ENCODE results near the gene INPP4B. TPM values are rescaled to one million over a fixed set of nuclear protein-coding genes. Genes with fewer than 3 reads are reported as not detected.

INPP4B gene
- total RNA-seq, 1 experiment from 2014 or later, result 0.07 TPM

DNA sequence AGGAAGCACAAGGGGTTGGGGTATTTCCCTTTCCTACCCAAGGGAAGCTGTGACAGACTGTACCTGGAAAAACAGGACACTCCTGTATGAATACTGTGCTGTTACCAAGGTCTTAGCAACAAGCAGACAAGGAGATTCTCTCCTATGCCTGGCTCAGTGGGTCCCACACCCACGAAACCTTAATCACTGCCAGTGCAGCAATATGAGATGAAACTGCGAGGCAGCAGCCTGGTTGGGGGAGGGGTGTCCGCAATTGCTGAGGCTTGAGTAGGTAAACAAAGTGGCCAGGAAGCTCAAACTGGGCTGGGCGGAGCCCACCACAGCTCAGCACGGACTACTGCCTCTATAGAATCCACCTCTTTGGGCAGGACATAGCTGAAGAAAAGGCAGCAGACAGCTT, 197.7 kb downstream of the INPP4B start:
- Histone ChIP-seq H3K9me3 (ENCODE audit: control insufficient read depth, low read depth, low read length) (no peaks in the 10 kb centered on the region), H3K4me2 (ENCODE audit: insufficient read depth, insufficient read length, low read length) (no peak overlapping the region), H2BK15ac (ENCODE audit: low read depth, low read length) (no peak overlapping the region), H3K14ac (ENCODE audit: insufficient read depth, low read length) (no peak overlapping the region), H3K56ac (ENCODE audit: insufficient read length, low read depth, low read length) (no peak overlapping the region), H3K23ac (ENCODE audit: insufficient read length, low read depth, low read length) (no peak overlapping the region), H3K27me3 (ENCODE audit: insufficient read depth, low read length) (no peaks in the 10 kb centered on the region), H4K20me1 (ENCODE audit: control insufficient read depth, insufficient read depth, insufficient read length) (no peaks in the 10 kb centered on the region), H3K27ac (ENCODE audit: insufficient read length, low read depth, low read length) (no peak overlapping the region), H2AFZ (ENCODE audit: low read length) (no peak overlapping the region), H3T11ph (ENCODE audit: low read length) (no peak overlapping the region), H3K9ac (ENCODE audit: extremely low read depth, insufficient read length, low read length) (no peak overlapping the region), H3K23me2 (ENCODE audit: insufficient read length, low read depth, low read length, poor library complexity, severe bottlenecking) (no peaks in the 10 kb centered on the region), H2BK12ac (ENCODE audit: insufficient read length, low read depth, low read length) (no peak overlapping the region), H3K79me2 (ENCODE audit: insufficient read depth, low read length) (no peaks in the 10 kb centered on the region), H3K79me1 (ENCODE audit: insufficient read depth, low read depth, low read length, poor library complexity, severe bottlenecking) (no peaks in the 10 kb centered on the region), H2BK5ac (ENCODE audit: insufficient read length, low read length) (no peak overlapping the region), H2AK5ac (ENCODE audit: insufficient read length, low read length) (no peak overlapping the region), H3K18ac (ENCODE audit: insufficient read length, low read depth, low read length) (no peak overlapping the region), H2BK20ac (ENCODE audit: low read depth, low read length, poor library complexity, severe bottlenecking) (no peak overlapping the region), H4K8ac (replicated peaks; ENCODE audit: insufficient read length, low read depth, low read length) (no peak overlapping the region), H3K4ac (ENCODE audit: low read depth, low read length) (no peak overlapping the region), H3K4me1 (ENCODE audit: insufficient read depth, low read length) (no peaks in the 10 kb centered on the region; the same call in 1 of the 2 replicates), H2BK120ac (ENCODE audit: low read depth, low read length, poor library complexity, severe bottlenecking) (no peak overlapping the region), H4K91ac (ENCODE audit: insufficient read length, low read depth, low read length) (no peak overlapping the region), H4K5ac (ENCODE audit: insufficient read length, low read depth, low read length) (no peak overlapping the region)
- Mint-ChIP-seq H3K27me3 (ENCODE audit: low read depth) (no peaks in the 10 kb centered on the region), H3K9me3 (peaks cover 28 to 36% of the 10 kb centered on the region in 2 experiments), H3K4me3 (no peak overlapping the region), H3K4me1 (no peaks in the 10 kb centered on the region), H3K27ac (no peak overlapping the region), H3K36me3 (ENCODE audit: insufficient read depth in 1 of 3, low read depth in 3 of 3) (peaks cover 10 to 26% (median 19%) of the 10 kb centered on the region in 3 experiments; a peak in 6 of 7 replicates)
- DNase-seq, result no peak
- TF ChIP-seq, protein P1, sequence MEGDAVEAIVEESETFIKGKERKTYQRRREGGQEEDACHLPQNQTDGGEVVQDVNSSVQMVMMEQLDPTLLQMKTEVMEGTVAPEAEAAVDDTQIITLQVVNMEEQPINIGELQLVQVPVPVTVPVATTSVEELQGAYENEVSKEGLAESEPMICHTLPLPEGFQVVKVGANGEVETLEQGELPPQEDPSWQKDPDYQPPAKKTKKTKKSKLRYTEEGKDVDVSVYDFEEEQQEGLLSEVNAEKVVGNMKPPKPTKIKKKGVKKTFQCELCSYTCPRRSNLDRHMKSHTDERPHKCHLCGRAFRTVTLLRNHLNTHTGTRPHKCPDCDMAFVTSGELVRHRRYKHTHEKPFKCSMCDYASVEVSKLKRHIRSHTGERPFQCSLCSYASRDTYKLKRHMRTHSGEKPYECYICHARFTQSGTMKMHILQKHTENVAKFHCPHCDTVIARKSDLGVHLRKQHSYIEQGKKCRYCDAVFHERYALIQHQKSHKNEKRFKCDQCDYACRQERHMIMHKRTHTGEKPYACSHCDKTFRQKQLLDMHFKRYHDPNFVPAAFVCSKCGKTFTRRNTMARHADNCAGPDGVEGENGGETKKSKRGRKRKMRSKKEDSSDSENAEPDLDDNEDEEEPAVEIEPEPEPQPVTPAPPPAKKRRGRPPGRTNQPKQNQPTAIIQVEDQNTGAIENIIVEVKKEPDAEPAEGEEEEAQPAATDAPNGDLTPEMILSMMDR (conservative IDR thresholded peaks at IDR 0.05), result no peak
- no CpG with 5 or more reads among the region's 5 CpGs for WGBS (ENCODE audit: extremely low coverage, insufficient read length, low lambda C conversion rate)

Measured in H9 (cell line).